ENCODE results near the gene RGS7BP. TPM values are rescaled to one million over a fixed set of nuclear protein-coding genes. Genes with fewer than 3 reads are reported as not detected.

The RGS7BP gene
- total and polyA plus RNA-seq, 10 of the 15 experiments (the other 5 are each of a cell fraction or from before 2014, with no cell fraction given), result not detected

DNA sequence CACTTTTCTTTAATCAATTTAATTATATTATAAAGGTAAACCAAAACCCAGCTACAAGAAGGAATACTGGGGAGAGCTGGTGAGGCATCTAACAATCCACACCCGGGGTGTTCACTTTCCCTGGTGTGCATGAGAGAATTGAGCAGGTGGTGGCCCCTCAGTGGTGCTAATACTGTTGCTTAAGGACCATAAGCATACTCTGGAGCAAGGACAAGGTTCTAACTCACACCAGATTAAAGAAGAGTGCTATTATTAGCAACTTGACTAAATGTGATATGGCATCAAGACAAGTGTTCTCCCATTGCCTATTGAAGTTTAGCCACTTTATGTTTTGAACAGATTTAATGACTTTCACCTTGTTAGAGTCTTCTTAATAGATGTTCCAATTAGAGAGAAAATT lies 8.8 kb downstream of the RGS7BP start:
- BruUV-seq (replicated peaks), result no TSS peak
- ChIA-PET RAD21 (ENCODE audit: unreplicated experiment) (no interaction called here), POLR2A (no interaction called here), SMC1A (ENCODE audit: uncharacterized antibody, unreplicated experiment) (no interaction called here), CTCF (interaction anchor here (1.2 kb wide), 1 partner anchor 20 kb away, joined by 4 read pairs; no protein-coding TSS in a partner anchor)
- ATAC-seq (no peak), FAIRE-seq (no peak), DNase-seq (ENCODE audit: low read depth, low spot score) (no peak)
- Histone ChIP-seq H3K36me3 (ENCODE audit: control insufficient read depth in 2 of 2, insufficient read depth in 2 of 2, low read length in 1 of 2) (no peaks in the 10 kb centered on the region), H3K9me3 (replicated peaks; ENCODE audit: control insufficient read depth, insufficient read depth, low read length) (no peaks in the 10 kb centered on the region), H3K27me3 (replicated peaks in 1 of 2; ENCODE audit: control insufficient read depth in 2 of 2, insufficient read depth in 2 of 2, low read length in 1 of 2) (no peaks in the 10 kb centered on the region), H3K27ac (ENCODE audit: control insufficient read depth, insufficient read depth) (no peak overlapping the region), H3K79me2 (ENCODE audit: control insufficient read depth, insufficient read depth, low read length) (no peaks in the 10 kb centered on the region), H3K4me1 (ENCODE audit: control insufficient read depth, insufficient read depth, low read length) (no peaks in the 10 kb centered on the region), H4K20me1 (ENCODE audit: control insufficient read depth, insufficient read depth) (no peaks in the 10 kb centered on the region), H3K4me3 (no peak overlapping the region), H3K9ac (ENCODE audit: control insufficient read depth, insufficient read depth, low read length) (no peak overlapping the region), H3K4me2 (ENCODE audit: control insufficient read depth, insufficient read depth) (no peak overlapping the region), H2AFZ (ENCODE audit: control insufficient read depth, low read depth, low read length) (no peak overlapping the region)
- in situ Hi-C loops (cut with MboI), result no loop called here
- intact Hi-C loops (cut with micrococcal nuclease; ENCODE audit: unreplicated experiment), result no loop called here
- WGBS (ENCODE audit: insufficient coverage, insufficient replicate concordance, low lambda C conversion rate, missing lambda C conversion rate), result 24% methylated on average over 1 of the region's 1 CpG
- TF ChIP-seq SREBF1 (IDR thresholded peaks at IDR 0.05; ENCODE audit: low read length) (no peak), ZBTB11 (CRISPR knock-in tag; IDR thresholded peaks at IDR 0.05) (no peak), E2F4 (IDR thresholded peaks at IDR 0.05; ENCODE audit: low read depth, low read length) (no peak), CREM (IDR thresholded peaks at IDR 0.05; ENCODE audit: low read depth) (no peak), SMAD5 (IDR thresholded peaks at IDR 0.05; ENCODE audit: low read depth) (no peak), SKIL (IDR thresholded peaks at IDR 0.05; ENCODE audit: low read depth, poor library complexity, severe bottlenecking) (no peak), E2F8 (IDR thresholded peaks at IDR 0.05; ENCODE audit: low read depth, partially characterized antibody) (no peak)
- TF ChIP-seq, protein P1, sequence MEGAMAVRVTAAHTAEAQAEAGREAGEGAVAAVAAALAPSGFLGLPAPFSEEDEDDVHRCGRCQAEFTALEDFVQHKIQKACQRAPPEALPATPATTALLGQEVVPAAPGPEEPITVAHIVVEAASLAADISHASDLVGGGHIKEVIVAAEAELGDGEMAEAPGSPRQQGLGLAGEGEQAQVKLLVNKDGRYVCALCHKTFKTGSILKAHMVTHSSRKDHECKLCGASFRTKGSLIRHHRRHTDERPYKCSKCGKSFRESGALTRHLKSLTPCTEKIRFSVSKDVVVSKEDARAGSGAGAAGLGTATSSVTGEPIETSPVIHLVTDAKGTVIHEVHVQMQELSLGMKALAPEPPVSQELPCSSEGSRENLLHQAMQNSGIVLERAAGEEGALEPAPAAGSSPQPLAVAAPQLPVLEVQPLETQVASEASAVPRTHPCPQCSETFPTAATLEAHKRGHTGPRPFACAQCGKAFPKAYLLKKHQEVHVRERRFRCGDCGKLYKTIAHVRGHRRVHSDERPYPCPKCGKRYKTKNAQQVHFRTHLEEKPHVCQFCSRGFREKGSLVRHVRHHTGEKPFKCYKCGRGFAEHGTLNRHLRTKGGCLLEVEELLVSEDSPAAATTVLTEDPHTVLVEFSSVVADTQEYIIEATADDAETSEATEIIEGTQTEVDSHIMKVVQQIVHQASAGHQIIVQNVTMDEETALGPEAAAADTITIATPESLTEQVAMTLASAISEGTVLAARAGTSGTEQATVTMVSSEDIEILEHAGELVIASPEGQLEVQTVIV (IDR thresholded peaks at IDR 0.05; ENCODE audit: borderline replicate concordance, partially characterized antibody), result no peak
